Natural killer cell (primary cell): ENCODE results near the gene PRADC1. TPM values are rescaled to one million over a fixed set of nuclear protein-coding genes. Genes with fewer than 3 reads are reported as not detected.

Experiments used
- ATAC-seq, 3 donors: fragments of 150-1000 bp in 2 of 3; fragments of 200-7000 bp in 1 of 3; cut with Tn5 transposase; 1 replicate in 1 of 3; 2 replicates in 2 of 3; pipeline ENCODE4 v1.10.0; 2021; ENCODE audit warnings: mild to moderate bottlenecking in 2 of 3, moderate library complexity in 2 of 3
- DNase-seq, 2 donors: peaks; one replicate each; pipeline versions ENCODE4 v3.0.0 to v3.0.0-alpha.2; 2013 to 2021; ENCODE audit warnings: mixed read lengths in 1 of 2
- H3K27ac ChIP-seq: one replicate; pipeline ENCODE4 v1.5.1; 2013; ENCODE audit warnings: mild to moderate bottlenecking, low read length
- H3K27me3 ChIP-seq: one replicate; pipeline ENCODE4 v1.6.1; 2013; ENCODE audit warnings: low read length; ENCODE audit not compliant: control insufficient read depth, insufficient read depth
- H3K36me3 ChIP-seq: one replicate; pipeline ENCODE4 v1.6.1; 2013; ENCODE audit warnings: low read length; ENCODE audit not compliant: control insufficient read depth, insufficient read depth
- H3K4me1 ChIP-seq: one replicate; pipeline ENCODE4 v1.6.1; 2013; ENCODE audit warnings: low read length; ENCODE audit not compliant: control insufficient read depth, insufficient read depth
- H3K4me3 ChIP-seq: one replicate; pipeline ENCODE4 v1.5.1; 2013; ENCODE audit warnings: low read length
- H3K9me3 ChIP-seq: one replicate; pipeline ENCODE4 v1.6.1; 2013; ENCODE audit warnings: low read length; ENCODE audit not compliant: control insufficient read depth, insufficient read depth
- H3K27ac Mint-ChIP-seq, 2 donors: one replicate each; pipeline ENCODE4 v1.8.0; 2022; ENCODE audit warnings: mild to moderate bottlenecking in 2 of 2, mixed read lengths in 2 of 2, moderate library complexity in 1 of 2
- H3K27me3 Mint-ChIP-seq, 2 donors: one replicate each; pipeline ENCODE4 v1.8.0; 2022; ENCODE audit warnings: low read depth in 2 of 2, mixed read lengths in 2 of 2
- H3K36me3 Mint-ChIP-seq: one replicate; pipeline ENCODE4 v1.8.0; 2022; ENCODE audit warnings: mixed read lengths
- H3K4me1 Mint-ChIP-seq, 2 donors: one replicate each; pipeline ENCODE4 v1.8.0; 2022; ENCODE audit warnings: mixed read lengths in 2 of 2
- H3K4me3 Mint-ChIP-seq: one replicate; pipeline ENCODE4 v1.8.0; 2022; ENCODE audit warnings: mild to moderate bottlenecking, moderate library complexity, mixed read lengths
- H3K9me3 Mint-ChIP-seq, 2 donors: one replicate each; pipeline ENCODE4 v1.8.0; 2022; ENCODE audit warnings: mixed read lengths in 2 of 2
- CTCF ChIP-seq: fragments of 200-600 bp; IDR thresholded peaks from one replicate; pipeline ENCODE4 v1.8.0; 2022; ENCODE audit warnings: antibody characterized with exemption
- WGBS: methylation state at CpG from one replicate; pipeline ENCODE4 v1.1.7; 2013; ENCODE audit warnings: missing lambda C conversion rate; ENCODE audit not compliant: insufficient coverage; 5-methylcytosine and 5-hydroxymethylcytosine counted together
- intact Hi-C: fragments of 100-400 bp; cut with micrococcal nuclease; formaldehyde crosslinking; loops from one replicate; pipeline ENCODE4 v1.14.2; 2022
- total RNA-seq, 4 donors: library from RNA; stranded (reverse); fragments of 120-200 nt in 1 of 4; gene quantifications; one replicate each; pipeline versions ENCODE4 v1.2.3 to v1.2.4, GENCODE V29; 2013 to 2022

PRADC1 gene
- total RNA-seq = 1 to 10 TPM; 8.3 to 9.7 (median 9.1) TPM
- 8.6 TPM for total RNA-seq (2013)

GRCh38 chr2:73233154-73233931, at the start of gene PRADC1:
PRADC1 (minus strand) TSS chr2:73233239; CDS start chr2:73233160, 79 bp downstream.
- Mint-ChIP-seq H3K4me1 (peaks cover 34 to 47% of the 10 kb centered on the region in 2 donors), H3K36me3 (no peaks in the 10 kb centered on the region), H3K9me3 (no peaks in the 10 kb centered on the region), H3K4me3 (peak within 1 kb of the TSS; percentile 96), H3K27ac (peak within 1 kb of the TSS; percentile 94 to 96), H3K27me3 (no peaks in the 10 kb centered on the region)
- WGBS = under 1% methylated on average over 67 of the region's 67 CpGs
- H3K27me3 ChIP-seq = no peaks in the 10 kb centered on the region
- no peaks in the 10 kb centered on the region for H3K36me3 ChIP-seq
- peak within 1 kb of the TSS; percentile 83 for H3K27ac ChIP-seq
- H3K9me3 ChIP-seq = no peaks in the 10 kb centered on the region
- H3K4me1 ChIP-seq = peaks cover 17% of the 10 kb centered on the region
- TF ChIP-seq CTCF = no peak
- DNase-seq (peak; percentile 95 to 97), ATAC-seq (peak; percentile 81 to 91 (median 82))
- peak within 1 kb of the TSS; percentile 97 for H3K4me3 ChIP-seq
- intact Hi-C loops = loop anchor here (1.0 to 10.0 kb wide), 3 partner anchors 19 to 1221 kb away; partner anchors contain the start of genes EGR4, INO80B, SMYD5 and WBP1

- H3K27ac ChIP-seq = no peak overlapping the region
- no peak for ATAC-seq
- H3K4me3 ChIP-seq = no peak overlapping the region
- Mint-ChIP-seq H3K36me3 (no peaks in the 10 kb centered on the region), H3K9me3 (no peaks in the 10 kb centered on the region), H3K27me3 (no peaks in the 10 kb centered on the region), H3K4me1 (peaks cover 12 to 29% of the 10 kb centered on the region in 2 donors), H3K4me3 (no peak overlapping the region), H3K27ac (no peak overlapping the region)
- no peaks in the 10 kb centered on the region for H3K9me3 ChIP-seq
- H3K36me3 ChIP-seq = no peaks in the 10 kb centered on the region
- intact Hi-C loops = no loop called here
- no peak for DNase-seq
- TF ChIP-seq CTCF = no peak
- no peaks in the 10 kb centered on the region for H3K27me3 ChIP-seq
- H3K4me1 ChIP-seq = peaks cover 22% of the 10 kb centered on the region
Measured at GRCh38 chr2:73281244-73281643, 48.2 kb upstream of the PRADC1 start.

- 97% methylated on average over 9 of the region's 9 CpGs for WGBS
- Histone ChIP-seq H3K9me3 (no peaks in the 10 kb centered on the region), H3K27me3 (no peaks in the 10 kb centered on the region), H3K4me1 (peaks cover 15% of the 10 kb centered on the region), H3K36me3 (no peaks in the 10 kb centered on the region), H3K4me3 (no peak overlapping the region), H3K27ac (no peak overlapping the region)
- H3K36me3 Mint-ChIP-seq = no peaks in the 10 kb centered on the region
- no peak for DNase-seq
- no peak overlapping the region for H3K27ac Mint-ChIP-seq
- no peak for ATAC-seq
- H3K27me3 Mint-ChIP-seq = no peaks in the 10 kb centered on the region
- peaks cover 0 to 15% of the 10 kb centered on the region in 2 donors for H3K4me1 Mint-ChIP-seq
- no peak overlapping the region for H3K4me3 Mint-ChIP-seq
- no peak for TF ChIP-seq CTCF
- intact Hi-C loops = no loop called here
- no peaks in the 10 kb centered on the region for H3K9me3 Mint-ChIP-seq
Measured at GRCh38 chr2:73279852-73280251, 46.8 kb upstream of the PRADC1 start.
